Natural killer cell (primary cell): ENCODE data around the gene TBC1D24. TPM values are rescaled to one million over a fixed set of nuclear protein-coding genes. Genes with fewer than 3 reads are reported as not detected.

Source experiments
- ATAC-seq, 3 donors: fragments of 150-1000 bp in 2 of 3; fragments of 200-7000 bp in 1 of 3; cut with Tn5 transposase; 1 replicate in 1 of 3; 2 replicates in 2 of 3; pipeline ENCODE4 v1.10.0; 2021; ENCODE audit warnings: mild to moderate bottlenecking in 2 of 3, moderate library complexity in 2 of 3
- DNase-seq, 2 donors: peaks; one replicate each; pipeline versions ENCODE4 v3.0.0 to v3.0.0-alpha.2; 2013 to 2021; ENCODE audit warnings: mixed read lengths in 1 of 2
- H3K27ac ChIP-seq: one replicate; pipeline ENCODE4 v1.5.1; 2013; ENCODE audit warnings: mild to moderate bottlenecking, low read length
- H3K27me3 ChIP-seq: one replicate; pipeline ENCODE4 v1.6.1; 2013; ENCODE audit warnings: low read length; ENCODE audit not compliant: control insufficient read depth, insufficient read depth
- H3K36me3 ChIP-seq: one replicate; pipeline ENCODE4 v1.6.1; 2013; ENCODE audit warnings: low read length; ENCODE audit not compliant: control insufficient read depth, insufficient read depth
- H3K4me1 ChIP-seq: one replicate; pipeline ENCODE4 v1.6.1; 2013; ENCODE audit warnings: low read length; ENCODE audit not compliant: control insufficient read depth, insufficient read depth
- H3K4me3 ChIP-seq: one replicate; pipeline ENCODE4 v1.5.1; 2013; ENCODE audit warnings: low read length
- H3K9me3 ChIP-seq: one replicate; pipeline ENCODE4 v1.6.1; 2013; ENCODE audit warnings: low read length; ENCODE audit not compliant: control insufficient read depth, insufficient read depth
- H3K27ac Mint-ChIP-seq, 2 donors: one replicate each; pipeline ENCODE4 v1.8.0; 2022; ENCODE audit warnings: mild to moderate bottlenecking in 2 of 2, mixed read lengths in 2 of 2, moderate library complexity in 1 of 2
- H3K27me3 Mint-ChIP-seq, 2 donors: one replicate each; pipeline ENCODE4 v1.8.0; 2022; ENCODE audit warnings: low read depth in 2 of 2, mixed read lengths in 2 of 2
- H3K36me3 Mint-ChIP-seq: one replicate; pipeline ENCODE4 v1.8.0; 2022; ENCODE audit warnings: mixed read lengths
- H3K4me1 Mint-ChIP-seq, 2 donors: one replicate each; pipeline ENCODE4 v1.8.0; 2022; ENCODE audit warnings: mixed read lengths in 2 of 2
- H3K4me3 Mint-ChIP-seq: one replicate; pipeline ENCODE4 v1.8.0; 2022; ENCODE audit warnings: mild to moderate bottlenecking, moderate library complexity, mixed read lengths
- H3K9me3 Mint-ChIP-seq, 2 donors: one replicate each; pipeline ENCODE4 v1.8.0; 2022; ENCODE audit warnings: mixed read lengths in 2 of 2
- WGBS: methylation state at CpG from one replicate; pipeline ENCODE4 v1.1.7; 2013; ENCODE audit warnings: missing lambda C conversion rate; ENCODE audit not compliant: insufficient coverage; 5-methylcytosine and 5-hydroxymethylcytosine counted together
- intact Hi-C: fragments of 100-400 bp; cut with micrococcal nuclease; formaldehyde crosslinking; loops from one replicate; pipeline ENCODE4 v1.14.2; 2022
- total RNA-seq, 4 donors: library from RNA; stranded (reverse); fragments of 120-200 nt in 1 of 4; gene quantifications; one replicate each; pipeline versions ENCODE4 v1.2.3 to v1.2.4, GENCODE V29; 2013 to 2022
- TF ChIP-seq, protein P1 (sequence below): fragments of 200-600 bp; IDR thresholded peaks from one replicate; pipeline ENCODE4 v1.8.0; 2022; ENCODE audit warnings: antibody characterized with exemption

Gene TBC1D24
- total RNA-seq, 3 donors from 2014 or later (not counting 1 experiment from before 2014, with no cell fraction given): 7.2 to 13.0 (median 10.9) TPM

DNA sequence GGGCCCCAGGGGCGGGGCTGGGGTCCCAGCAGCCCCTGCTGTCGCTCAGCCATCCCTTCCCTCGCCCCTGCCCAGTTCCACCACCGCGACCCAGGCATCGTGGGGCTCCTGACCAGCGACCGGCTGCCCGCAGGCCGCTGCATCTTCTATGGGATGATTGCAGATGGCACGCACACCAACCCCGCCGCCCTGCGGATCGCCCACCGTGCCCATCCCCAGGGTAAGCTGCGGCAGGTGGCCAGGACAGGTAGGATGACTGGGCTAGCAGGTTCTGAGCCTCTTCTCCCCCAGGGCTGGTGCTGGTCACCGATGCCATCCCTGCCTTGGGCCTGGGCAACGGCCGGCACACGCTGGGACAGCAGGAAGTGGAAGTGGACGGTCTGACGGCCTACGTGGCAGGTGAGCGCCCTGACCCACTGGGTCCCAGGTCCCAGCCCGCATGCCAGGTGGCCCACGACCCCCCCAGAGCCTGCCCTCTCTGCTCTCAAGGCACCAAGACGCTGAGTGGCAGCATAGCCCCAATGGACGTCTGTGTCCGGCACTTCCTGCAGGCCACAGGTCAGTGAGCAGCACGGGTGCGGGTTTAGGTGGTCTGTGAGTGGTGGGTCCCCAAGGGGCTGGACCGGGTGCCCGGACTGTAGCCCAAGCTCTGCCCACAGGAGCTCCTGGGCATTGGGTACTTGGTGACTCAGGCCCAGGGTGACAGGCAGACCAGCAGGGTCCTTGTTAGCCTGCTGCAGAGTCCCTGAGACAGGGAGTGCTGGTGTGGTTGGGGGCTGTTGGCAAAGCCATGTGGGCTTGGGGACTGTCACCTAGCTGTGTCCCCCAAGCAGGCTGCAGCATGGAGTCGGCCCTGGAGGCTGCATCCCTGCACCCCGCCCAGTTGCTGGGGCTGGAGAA is 53.5 kb downstream of the TBC1D24 start:
- H3K36me3 ChIP-seq: peaks cover 42% of the 10 kb centered on the region
- H3K27me3 ChIP-seq: no peaks in the 10 kb centered on the region
- Mint-ChIP-seq H3K9me3 (no peaks in the 10 kb centered on the region), H3K27ac (no peak overlapping the region), H3K4me3 (no peak overlapping the region), H3K27me3 (no peaks in the 10 kb centered on the region), H3K36me3 (no peaks in the 10 kb centered on the region), H3K4me1 (peaks cover 18 to 26% of the 10 kb centered on the region in 2 donors)
- TF ChIP-seq, protein P1, sequence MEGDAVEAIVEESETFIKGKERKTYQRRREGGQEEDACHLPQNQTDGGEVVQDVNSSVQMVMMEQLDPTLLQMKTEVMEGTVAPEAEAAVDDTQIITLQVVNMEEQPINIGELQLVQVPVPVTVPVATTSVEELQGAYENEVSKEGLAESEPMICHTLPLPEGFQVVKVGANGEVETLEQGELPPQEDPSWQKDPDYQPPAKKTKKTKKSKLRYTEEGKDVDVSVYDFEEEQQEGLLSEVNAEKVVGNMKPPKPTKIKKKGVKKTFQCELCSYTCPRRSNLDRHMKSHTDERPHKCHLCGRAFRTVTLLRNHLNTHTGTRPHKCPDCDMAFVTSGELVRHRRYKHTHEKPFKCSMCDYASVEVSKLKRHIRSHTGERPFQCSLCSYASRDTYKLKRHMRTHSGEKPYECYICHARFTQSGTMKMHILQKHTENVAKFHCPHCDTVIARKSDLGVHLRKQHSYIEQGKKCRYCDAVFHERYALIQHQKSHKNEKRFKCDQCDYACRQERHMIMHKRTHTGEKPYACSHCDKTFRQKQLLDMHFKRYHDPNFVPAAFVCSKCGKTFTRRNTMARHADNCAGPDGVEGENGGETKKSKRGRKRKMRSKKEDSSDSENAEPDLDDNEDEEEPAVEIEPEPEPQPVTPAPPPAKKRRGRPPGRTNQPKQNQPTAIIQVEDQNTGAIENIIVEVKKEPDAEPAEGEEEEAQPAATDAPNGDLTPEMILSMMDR: no peak
- 96% methylated on average over 36 of the region's 36 CpGs for WGBS
- DNase-seq (no peak), ATAC-seq (no peak)
- no peak overlapping the region for H3K27ac ChIP-seq
- H3K4me3 ChIP-seq: no peak overlapping the region
- H3K9me3 ChIP-seq: no peaks in the 10 kb centered on the region
- intact Hi-C loops: no loop called here
- H3K4me1 ChIP-seq: peaks cover 26% of the 10 kb centered on the region

DNA sequence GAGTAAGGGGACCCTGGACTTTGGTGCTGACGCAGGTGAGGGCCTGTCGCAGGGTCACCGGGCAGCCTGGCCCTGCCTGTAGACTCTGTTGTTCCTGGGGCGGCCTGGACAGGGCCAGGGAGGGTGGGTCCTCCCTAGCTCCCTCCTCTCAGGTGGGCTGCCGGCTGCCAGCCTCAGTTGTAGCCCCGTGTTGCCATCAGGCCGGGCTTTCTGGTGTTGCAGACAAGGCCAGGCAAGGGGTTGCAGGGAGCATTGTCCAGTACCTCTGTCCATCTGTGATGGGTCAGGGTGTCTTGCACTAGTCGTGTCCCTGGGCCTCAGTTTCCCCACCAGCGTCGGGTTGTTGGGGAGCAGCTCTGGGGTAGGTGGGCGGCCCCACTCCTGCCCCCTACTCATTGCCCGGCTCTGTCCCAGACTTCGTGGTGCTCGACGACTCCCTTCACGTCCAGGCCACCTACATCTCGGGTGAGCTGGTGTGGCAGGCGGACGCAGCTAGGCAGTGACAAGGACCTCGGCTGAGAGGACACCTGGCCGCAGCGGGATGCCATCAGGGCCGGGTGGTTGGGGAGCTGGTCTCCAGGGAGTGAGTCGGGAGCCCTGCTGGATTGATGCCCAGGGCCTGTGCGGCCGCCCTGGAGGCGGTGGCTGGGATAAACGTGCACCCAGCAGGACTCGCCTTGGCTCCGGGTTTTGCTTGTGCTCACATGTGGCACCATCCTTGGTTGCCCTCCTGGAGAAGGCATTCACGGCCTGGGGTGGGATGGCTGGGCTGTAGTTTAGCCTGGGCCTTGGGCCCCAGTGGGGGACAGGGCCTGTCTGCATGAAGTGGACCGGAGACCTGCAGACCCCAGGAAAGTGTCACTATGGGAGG is 54.4 kb downstream of the TBC1D24 start:
- ATAC-seq (no peak), DNase-seq (peak in 1 of 2 donors; percentile 19)
- peaks cover 33% of the 10 kb centered on the region for H3K36me3 ChIP-seq
- H3K4me1 ChIP-seq: peaks cover 29% of the 10 kb centered on the region
- intact Hi-C loops: no loop called here
- no peaks in the 10 kb centered on the region for H3K9me3 ChIP-seq
- H3K4me3 ChIP-seq: no peak overlapping the region
- Mint-ChIP-seq H3K36me3 (no peaks in the 10 kb centered on the region), H3K4me1 (peaks cover 18 to 26% of the 10 kb centered on the region in 2 donors), H3K9me3 (no peaks in the 10 kb centered on the region), H3K4me3 (no peak overlapping the region), H3K27me3 (no peaks in the 10 kb centered on the region), H3K27ac (peak overlapping the region in 1 of 2 donors; percentile 100)
- TF ChIP-seq, protein P1: no peak
- WGBS: 96% methylated on average over 32 of the region's 32 CpGs
- no peak overlapping the region for H3K27ac ChIP-seq
- H3K27me3 ChIP-seq: no peaks in the 10 kb centered on the region

GRCh38 chr16:2529961-2530628 is 55.2 kb downstream of the TBC1D24 start:
- Mint-ChIP-seq H3K27me3 (no peaks in the 10 kb centered on the region), H3K27ac (peak overlapping the region; percentile 98 to 100), H3K9me3 (no peaks in the 10 kb centered on the region), H3K4me3 (no peak overlapping the region), H3K4me1 (peaks cover 18 to 26% of the 10 kb centered on the region in 2 donors), H3K36me3 (no peaks in the 10 kb centered on the region)
- 97% methylated on average over 15 of the region's 15 CpGs for WGBS
- Histone ChIP-seq H3K27ac (no peak overlapping the region), H3K4me3 (no peak overlapping the region), H3K9me3 (no peaks in the 10 kb centered on the region), H3K36me3 (peaks cover 27% of the 10 kb centered on the region), H3K4me1 (peaks cover 29% of the 10 kb centered on the region), H3K27me3 (no peaks in the 10 kb centered on the region)
- intact Hi-C loops: no loop called here
- DNase-seq: no peak
- no peak for ATAC-seq
- TF ChIP-seq, protein P1: no peak
